Small intestine (tissue), 7 donors: ENCODE data around the gene FOXI1. TPM values are rescaled to one million over a fixed set of nuclear protein-coding genes. Genes with fewer than 3 reads are reported as not detected.
A peak's percentile ranks its signal among the peaks of the same experiment; 100 is the strongest.

ENCODE experiments used
- DNase-seq, 2 donors: peaks; one replicate each; pipeline versions ENCODE4 v3.0.0 to v3.0.0-alpha.2; 2013
- FAIRE-seq: peaks from 2 replicates; lab custom pipeline; 2012; peaks lifted over from hg19 to GRCh38; lab: Jason Lieb, UNC
- H3K27ac ChIP-seq, 3 donors: one replicate each; pipeline ENCODE4 v1.5.1; 2013; ENCODE audit warnings: low read length in 2 of 3, mild to moderate bottlenecking in 2 of 3, control low read depth in 1 of 3, inconsistent platforms in 1 of 3, low read depth in 1 of 3, moderate library complexity in 1 of 3
- H3K27me3 ChIP-seq, 3 donors: one replicate each; pipeline ENCODE4 v1.6.1; 2013; ENCODE audit warnings: low read length in 3 of 3, inconsistent platforms in 1 of 3; ENCODE audit not compliant: control insufficient read depth in 3 of 3, insufficient read depth in 3 of 3
- H3K36me3 ChIP-seq, 3 donors: one replicate each; pipeline ENCODE4 v1.6.1; 2013; ENCODE audit warnings: low read length in 3 of 3, inconsistent platforms in 1 of 3, low read depth in 1 of 3, mild to moderate bottlenecking in 1 of 3, moderate library complexity in 1 of 3; ENCODE audit not compliant: control insufficient read depth in 3 of 3, insufficient read depth in 2 of 3
- H3K4me1 ChIP-seq, 3 donors: one replicate each; pipeline ENCODE4 v1.6.1; 2013; ENCODE audit warnings: low read length in 2 of 3, inconsistent platforms in 1 of 3, low read depth in 1 of 3, mild to moderate bottlenecking in 1 of 3, moderate library complexity in 1 of 3; ENCODE audit not compliant: control insufficient read depth in 3 of 3, insufficient read depth in 2 of 3
- H3K4me3 ChIP-seq, 3 donors: one replicate each; pipeline ENCODE4 v1.5.1; 2013; ENCODE audit warnings: low read length in 3 of 3, control low read depth in 1 of 3, inconsistent platforms in 1 of 3, low read depth in 1 of 3, mild to moderate bottlenecking in 1 of 3, moderate library complexity in 1 of 3
- H3K9me3 ChIP-seq, 2 donors: one replicate each; pipeline ENCODE4 v1.6.1; 2013; ENCODE audit warnings: low read depth in 1 of 2, low read length in 1 of 2; ENCODE audit not compliant: control insufficient read depth in 2 of 2, insufficient read depth in 1 of 2
- WGBS, 3 donors: extraction: QIAGEN DNeasy Blood & Tissue Kit; methylation state at CpG; one replicate each; pipeline ENCODE4 v1.1.7; 2013; 5-methylcytosine and 5-hydroxymethylcytosine counted together
- polyA plus RNA-seq, 4 donors: library from polyadenylated mRNA; stranded (reverse) in 3 of 4; unstranded in 1 of 4; fragments of 200-250 nt in 3 of 4; fragments of 120-200 nt in 1 of 4; gene quantifications; one replicate each; pipeline versions ENCODE4 v1.2.1 to v1.2.3, GENCODE V29; 2013
- donor health status: healthy with polysubstance abuse.
- donor health status: control.
- donor health status: control.
- donor health status: Bipolar disorder and iron deficiency.
- donor health status: healthy.

FOXI1 gene
- polyA plus RNA-seq, 4 donors: 0.03 to 0.09 TPM; not detected in 2

GRCh38 chr5:170070556-170071412, 34.9 kb upstream of the FOXI1 start:
- peak; percentile 5 to 36 for DNase-seq
- FAIRE-seq: no peak
- H3K9me3 ChIP-seq: no peaks in the 10 kb centered on the region
- 43 to 55% (median 51%) methylated on average over 14 of the region's 14 CpGs for WGBS, 3 donors
- no peak overlapping the region for H3K4me3 ChIP-seq
- H3K27me3 ChIP-seq: no peaks in the 10 kb centered on the region
- H3K4me1 ChIP-seq: no peaks in the 10 kb centered on the region
- H3K27ac ChIP-seq: no peak overlapping the region
- no peaks in the 10 kb centered on the region for H3K36me3 ChIP-seq

GRCh38 chr5:170071748-170072147, 33.9 kb upstream of the FOXI1 start:
- H3K27ac ChIP-seq: no peak overlapping the region
- H3K4me1 ChIP-seq: no peaks in the 10 kb centered on the region
- no peak overlapping the region for H3K4me3 ChIP-seq
- no peaks in the 10 kb centered on the region for H3K27me3 ChIP-seq
- DNase-seq: no peak
- WGBS, 3 donors: 88 to 94% (median 91%) methylated on average over 2 of the region's 2 CpGs
- no peaks in the 10 kb centered on the region for H3K36me3 ChIP-seq
- H3K9me3 ChIP-seq: no peaks in the 10 kb centered on the region
- FAIRE-seq: no peak

GRCh38 chr5:170075696-170076095, 30.0 kb upstream of the FOXI1 start:
- H3K4me1 ChIP-seq: no peaks in the 10 kb centered on the region
- no peaks in the 10 kb centered on the region for H3K36me3 ChIP-seq
- FAIRE-seq: no peak
- H3K27ac ChIP-seq: no peak overlapping the region
- no peaks in the 10 kb centered on the region for H3K9me3 ChIP-seq
- H3K27me3 ChIP-seq: no peaks in the 10 kb centered on the region
- WGBS, 3 donors: 72 to 80% (median 79%) methylated on average over 7 of the region's 7 CpGs
- H3K4me3 ChIP-seq: no peak overlapping the region
- no peak for DNase-seq

- no peaks in the 10 kb centered on the region for H3K4me1 ChIP-seq
- FAIRE-seq (no peak), DNase-seq (no peak)
- no peaks in the 10 kb centered on the region for H3K27me3 ChIP-seq
- no peak overlapping the region for H3K27ac ChIP-seq
- no peak overlapping the region for H3K4me3 ChIP-seq
- no peaks in the 10 kb centered on the region for H3K36me3 ChIP-seq
- 48 to 100% (median 93%) methylated on average over 1 of the region's 1 CpG for WGBS, 3 donors
- no peaks in the 10 kb centered on the region for H3K9me3 ChIP-seq
Observed at GRCh38 chr5:170076211-170076610, 29.5 kb upstream of the FOXI1 start.

GRCh38 chr5:170076739-170077138, 29.0 kb upstream of the FOXI1 start:
- Histone ChIP-seq H3K4me1 (no peaks in the 10 kb centered on the region), H3K27me3 (no peaks in the 10 kb centered on the region), H3K27ac (no peak overlapping the region), H3K9me3 (no peaks in the 10 kb centered on the region), H3K36me3 (no peaks in the 10 kb centered on the region), H3K4me3 (no peak overlapping the region)
- no peak for DNase-seq
- no peak for FAIRE-seq

- WGBS, 3 donors: 75 to 88% (median 78%) methylated on average over 5 of the region's 5 CpGs
- Histone ChIP-seq H3K36me3 (no peaks in the 10 kb centered on the region), H3K27me3 (no peaks in the 10 kb centered on the region), H3K9me3 (no peaks in the 10 kb centered on the region), H3K27ac (no peak overlapping the region), H3K4me3 (no peak overlapping the region), H3K4me1 (no peaks in the 10 kb centered on the region)
- FAIRE-seq: no peak
- no peak for DNase-seq
Observed at GRCh38 chr5:170077526-170077925, 28.2 kb upstream of the FOXI1 start.

- FAIRE-seq (no peak), DNase-seq (no peak)
- Histone ChIP-seq H3K36me3 (no peaks in the 10 kb centered on the region), H3K9me3 (no peaks in the 10 kb centered on the region), H3K4me1 (no peaks in the 10 kb centered on the region), H3K4me3 (no peak overlapping the region), H3K27ac (no peak overlapping the region), H3K27me3 (no peaks in the 10 kb centered on the region)
- 56 to 71% (median 68%) methylated on average over 3 of the region's 3 CpGs for WGBS, 3 donors
Observed at GRCh38 chr5:170078458-170078857, 27.2 kb upstream of the FOXI1 start.

- WGBS, 3 donors: 84 to 87% (median 86%) methylated on average over 13 of the region's 13 CpGs
- Histone ChIP-seq H3K36me3 (no peaks in the 10 kb centered on the region), H3K27ac (no peak overlapping the region), H3K9me3 (no peaks in the 10 kb centered on the region), H3K4me3 (no peak overlapping the region), H3K27me3 (no peaks in the 10 kb centered on the region), H3K4me1 (no peaks in the 10 kb centered on the region)
- FAIRE-seq (no peak), DNase-seq (no peak)
Observed at GRCh38 chr5:170078931-170079330, 26.8 kb upstream of the FOXI1 start.

- H3K9me3 ChIP-seq: no peaks in the 10 kb centered on the region
- H3K4me3 ChIP-seq: no peak overlapping the region
- H3K36me3 ChIP-seq: no peaks in the 10 kb centered on the region
- FAIRE-seq: no peak
- no peaks in the 10 kb centered on the region for H3K4me1 ChIP-seq
- 81 to 82% (median 81%) methylated on average over 1 of the region's 1 CpG for WGBS, 3 donors
- H3K27me3 ChIP-seq: no peaks in the 10 kb centered on the region
- H3K27ac ChIP-seq: no peak overlapping the region
- DNase-seq: no peak
Observed at GRCh38 chr5:170080217-170080616, 25.5 kb upstream of the FOXI1 start.
